Activated naive CD8-positive, alpha-beta T cell treated with anti-CD3 and anti-CD28 coated beads, Interleukin-2, amount 50 U/mL, for 16 hours (primary cell): Measurements from ENCODE around the gene NUDC.

ENCODE experiments used
- DNase-seq: peaks from one replicate; pipeline ENCODE4 v3.0.0-alpha.2; 2020; ENCODE audit warnings: low read depth, low spot score

NUDC gene

GRCh38 chr1:26951216-26951615 lies 29.7 kb downstream of the NUDC start:
- no peak for DNase-seq

GRCh38 chr1:26951821-26952497 lies 30.4 kb downstream of the NUDC start:
- DNase-seq, result no peak

GRCh38 chr1:26953374-26953773 lies 31.8 kb downstream of the NUDC start:
- DNase-seq, result no peak

GRCh38 chr1:26956321-26956720 lies 34.8 kb downstream of the NUDC start:
- no peak for DNase-seq

GRCh38 chr1:26957306-26957705 lies 35.8 kb downstream of the NUDC start:
- no peak for DNase-seq

- no peak for DNase-seq
Observed at GRCh38 chr1:26959270-26959669, 37.7 kb downstream of the NUDC start.

- peak; percentile 7 for DNase-seq
Observed at GRCh38 chr1:26959722-26960624, 38.4 kb downstream of the NUDC start, which contains the start of gene KDF1. TSS of gene KDF1 (minus strand) at chr1:26960468. CDS start at chr1:26952380, 8,088 bp downstream.

- no peak for DNase-seq
Observed at GRCh38 chr1:26960625-26960966, 39.1 kb downstream of the NUDC start.

- no peak for DNase-seq
Observed at GRCh38 chr1:26961826-26962225, 40.3 kb downstream of the NUDC start.

- DNase-seq, result no peak
Observed at GRCh38 chr1:26965213-26965612, 43.7 kb downstream of the NUDC start.

- DNase-seq, result no peak
Observed at GRCh38 chr1:26965628-26966027, 44.1 kb downstream of the NUDC start.

GRCh38 chr1:26970810-26971209 lies 49.3 kb downstream of the NUDC start:
- DNase-seq, result no peak

GRCh38 chr1:26971590-26971989 lies 50.0 kb downstream of the NUDC start:
- no peak for DNase-seq

- no peak for DNase-seq
Observed at GRCh38 chr1:26972390-26972789, 50.8 kb downstream of the NUDC start.

GRCh38 chr1:26972821-26973220 lies 51.3 kb downstream of the NUDC start:
- no peak for DNase-seq

GRCh38 chr1:26976621-26977510 lies 55.3 kb downstream of the NUDC start:
- DNase-seq, result no peak

GRCh38 chr1:26978901-26979300 lies 57.4 kb downstream of the NUDC start:
- DNase-seq, result no peak

GRCh38 chr1:26981146-26981846 lies 59.8 kb downstream of the NUDC start:
- no peak for DNase-seq

GRCh38 chr1:26983863-26984262 lies 62.3 kb downstream of the NUDC start:
- no peak for DNase-seq

GRCh38 chr1:26984291-26984690 lies 62.7 kb downstream of the NUDC start:
- no peak for DNase-seq

- no peak for DNase-seq
Observed at GRCh38 chr1:26986658-26987057, 65.1 kb downstream of the NUDC start.
